SK-N-MC (cell line): ENCODE measurements around the gene TMPRSS6.

Source experiments
- EZH2 ChIP-seq: fragments of 200-600 bp; sonication (generic); IDR thresholded peaks from one replicate; pipeline ENCODE4 v1.6.1; 2017; ENCODE audit warnings: antibody characterized with exemption
- POLR2AphosphoS5 ChIP-seq: IDR thresholded peaks from 2 replicates; pipeline ENCODE4 v1.6.1; 2012; ENCODE audit warnings: mild to moderate bottlenecking, low read depth, low read length, borderline replicate concordance

GRCh38 chr22:37068859-37069258, 40.7 kb downstream of the TMPRSS6 start:
- no peak for TF ChIP-seq EZH2
- no peak for TF ChIP-seq POLR2AphosphoS5
